ENCODE results near the gene MMP24OS. TPM values are rescaled to one million over a fixed set of nuclear protein-coding genes. Genes with fewer than 3 reads are reported as not detected.

The MMP24OS gene
- total and polyA plus RNA-seq, 2 of the 4 experiments (the other 2 are of a cell fraction) = 5.9 to 64.9 TPM

DNA sequence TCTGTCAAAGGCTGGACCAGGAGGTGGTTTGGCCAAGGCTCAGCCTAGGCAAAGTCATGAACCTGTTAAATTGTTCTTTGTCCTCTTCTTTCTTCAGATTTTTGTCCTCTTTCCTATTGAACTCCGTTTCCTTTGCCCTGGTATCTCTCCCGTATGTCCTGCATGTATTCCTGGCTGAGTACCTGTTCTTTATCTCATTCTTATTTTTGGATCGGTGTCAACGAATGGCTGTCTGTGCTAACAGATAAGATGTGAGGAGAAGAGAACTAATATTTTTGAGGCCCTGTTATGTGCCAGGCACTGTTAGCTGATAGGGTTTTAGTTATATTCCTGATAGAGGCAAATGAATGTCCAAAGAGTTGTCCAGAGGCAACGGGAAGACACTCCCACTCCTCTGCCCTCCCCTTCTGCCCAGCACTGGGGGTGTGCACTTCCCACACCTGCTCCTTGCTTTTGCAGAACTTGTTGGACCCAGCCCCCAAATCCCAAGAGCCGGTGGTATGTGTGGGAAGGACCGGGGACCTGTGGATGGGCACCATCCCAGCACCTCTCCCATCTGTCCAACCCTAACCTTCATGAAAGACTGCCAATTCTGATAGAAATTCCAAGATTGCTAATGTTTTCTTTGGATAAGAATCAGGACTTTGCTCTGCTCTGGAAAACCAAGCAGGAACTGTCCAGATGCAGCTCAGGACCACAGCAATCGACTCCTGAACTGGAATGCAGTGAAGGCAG is 20.6 kb downstream of the MMP24OS start:
- Histone ChIP-seq H3K27me3 (ENCODE audit: control insufficient read depth, insufficient read depth, low read length) (no peaks in the 10 kb centered on the region), H3K9ac (ENCODE audit: low read depth, low read length) (no peak overlapping the region), H2BK15ac (ENCODE audit: low read depth, low read length) (no peak overlapping the region), H3K14ac (replicated peaks; ENCODE audit: low read depth, low read length) (no peak overlapping the region), H2AFZ (replicated peaks; ENCODE audit: low read length, poor library complexity) (no peak overlapping the region), H4K91ac (ENCODE audit: insufficient read depth, low read depth, low read length) (no peak overlapping the region), H3K9me1 (ENCODE audit: insufficient read depth, low read length) (peaks cover 8% of the 10 kb centered on the region; the same call in 1 of the 2 replicates), H3K4ac (ENCODE audit: low read depth, low read length) (no peak overlapping the region), H4K5ac (ENCODE audit: low read depth, low read length) (no peak overlapping the region), H3K36me3 (ENCODE audit: control insufficient read depth, insufficient read depth, low read length) (no peaks in the 10 kb centered on the region), H3K4me2 (ENCODE audit: low read depth, low read length) (no peak overlapping the region), H2BK20ac (ENCODE audit: low read depth, low read length) (no peak overlapping the region), H3K18ac (ENCODE audit: low read depth, low read length) (no peak overlapping the region), H3K23ac (ENCODE audit: low read depth, low read length) (no peak overlapping the region), H4K20me1 (ENCODE audit: insufficient read depth, low read length) (no peaks in the 10 kb centered on the region), H2BK120ac (ENCODE audit: low read depth, low read length) (no peak overlapping the region), H2BK5ac (ENCODE audit: low read depth, low read length, poor library complexity, severe bottlenecking) (no peak overlapping the region), H3K56ac (ENCODE audit: extremely low read depth, insufficient read depth, low read length) (no peak overlapping the region), H4K8ac (ENCODE audit: low read depth in 2 of 2, low read length in 2 of 2) (no peak overlapping the region), H3K79me1 (ENCODE audit: low read depth in 1 of 2, low read length in 2 of 2) (peaks cover 3 to 4% of the 10 kb centered on the region in 2 experiments; a peak in 1 of 4 replicates), H2AK5ac (ENCODE audit: low read depth, low read length) (no peak overlapping the region), H3K9me3 (ENCODE audit: control insufficient read depth, insufficient read depth, low read length) (no peaks in the 10 kb centered on the region), H2AK9ac (replicated peaks; ENCODE audit: low read depth, low read length, poor library complexity) (no peak overlapping the region), H3K4me1 (ENCODE audit: control insufficient read depth, insufficient read depth, low read length) (0 out of 2 replicates have a peak, but pooled peaks cover 2% of the 10 kb centered on the region), H3K4me3 (ENCODE audit: insufficient read depth, low read depth, low read length) (no peak overlapping the region), H3K27ac (ENCODE audit: insufficient read depth, low read length) (no peak overlapping the region)
- ChIA-PET POLR2A (ENCODE audit: unreplicated experiment) (no interaction called here), CTCF (no interaction called here)
- BruUV-seq (replicated peaks) = no TSS peak
- intact Hi-C loops (cut with micrococcal nuclease) (no loop called here), in situ Hi-C loops (cut with MboI; ENCODE audit: low sequenced_read_pairs) (loop anchor here (25.0 kb wide), 1 partner anchor 395 kb away; the partner anchor contains the start of gene GGT7), dilution Hi-C loops (cut with HindIII; ENCODE audit: low sequenced_read_pairs, unreplicated experiment) (no loop called here)
- TF ChIP-seq FOS (IDR thresholded peaks at IDR 0.05; ENCODE audit: low read depth, low read length) (no peak), RCOR1 (IDR thresholded peaks at IDR 0.05; ENCODE audit: insufficient replicate concordance, low read length) (no peak), CHD1 (IDR thresholded peaks at IDR 0.05; ENCODE audit: low read depth, low read length) (no peak), CEBPB (IDR thresholded peaks at IDR 0.05; ENCODE audit: low read depth, low read length) (no peak), NFE2L2 (IDR thresholded peaks at IDR 0.05; ENCODE audit: low read depth, low read length) (no peak), MXI1 (IDR thresholded peaks at IDR 0.05; ENCODE audit: borderline replicate concordance, low read depth, low read length) (no peak), POLR2A (IDR thresholded peaks at IDR 0.05; ENCODE audit: low read depth, low read length) (no peak), RAD21 (IDR thresholded peaks at IDR 0.05; ENCODE audit: low read length) (no peak), RFX5 (IDR thresholded peaks at IDR 0.05; ENCODE audit: low read depth, low read length) (no peak), SMC3 (IDR thresholded peaks at IDR 0.05; ENCODE audit: low read depth, low read length) (no peak), MAZ (IDR thresholded peaks at IDR 0.05; ENCODE audit: borderline replicate concordance, low read depth, low read length) (no peak), BHLHE40 (IDR thresholded peaks at IDR 0.05; ENCODE audit: low read depth, low read length) (no peak), MAFK (IDR thresholded peaks at IDR 0.05; ENCODE audit: low read depth, low read length) (no peak)
- TF ChIP-seq, protein P1, sequence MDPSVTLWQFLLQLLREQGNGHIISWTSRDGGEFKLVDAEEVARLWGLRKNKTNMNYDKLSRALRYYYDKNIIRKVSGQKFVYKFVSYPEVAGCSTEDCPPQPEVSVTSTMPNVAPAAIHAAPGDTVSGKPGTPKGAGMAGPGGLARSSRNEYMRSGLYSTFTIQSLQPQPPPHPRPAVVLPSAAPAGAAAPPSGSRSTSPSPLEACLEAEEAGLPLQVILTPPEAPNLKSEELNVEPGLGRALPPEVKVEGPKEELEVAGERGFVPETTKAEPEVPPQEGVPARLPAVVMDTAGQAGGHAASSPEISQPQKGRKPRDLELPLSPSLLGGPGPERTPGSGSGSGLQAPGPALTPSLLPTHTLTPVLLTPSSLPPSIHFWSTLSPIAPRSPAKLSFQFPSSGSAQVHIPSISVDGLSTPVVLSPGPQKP (IDR thresholded peaks at IDR 0.05; ENCODE audit: borderline replicate concordance, low read depth, low read length) = no peak
- TF ChIP-seq, protein P2, sequence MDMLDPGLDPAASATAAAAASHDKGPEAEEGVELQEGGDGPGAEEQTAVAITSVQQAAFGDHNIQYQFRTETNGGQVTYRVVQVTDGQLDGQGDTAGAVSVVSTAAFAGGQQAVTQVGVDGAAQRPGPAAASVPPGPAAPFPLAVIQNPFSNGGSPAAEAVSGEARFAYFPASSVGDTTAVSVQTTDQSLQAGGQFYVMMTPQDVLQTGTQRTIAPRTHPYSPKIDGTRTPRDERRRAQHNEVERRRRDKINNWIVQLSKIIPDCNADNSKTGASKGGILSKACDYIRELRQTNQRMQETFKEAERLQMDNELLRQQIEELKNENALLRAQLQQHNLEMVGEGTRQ (IDR thresholded peaks at IDR 0.05; ENCODE audit: low read depth, low read length) = no peak
- TF ChIP-seq, protein P3, sequence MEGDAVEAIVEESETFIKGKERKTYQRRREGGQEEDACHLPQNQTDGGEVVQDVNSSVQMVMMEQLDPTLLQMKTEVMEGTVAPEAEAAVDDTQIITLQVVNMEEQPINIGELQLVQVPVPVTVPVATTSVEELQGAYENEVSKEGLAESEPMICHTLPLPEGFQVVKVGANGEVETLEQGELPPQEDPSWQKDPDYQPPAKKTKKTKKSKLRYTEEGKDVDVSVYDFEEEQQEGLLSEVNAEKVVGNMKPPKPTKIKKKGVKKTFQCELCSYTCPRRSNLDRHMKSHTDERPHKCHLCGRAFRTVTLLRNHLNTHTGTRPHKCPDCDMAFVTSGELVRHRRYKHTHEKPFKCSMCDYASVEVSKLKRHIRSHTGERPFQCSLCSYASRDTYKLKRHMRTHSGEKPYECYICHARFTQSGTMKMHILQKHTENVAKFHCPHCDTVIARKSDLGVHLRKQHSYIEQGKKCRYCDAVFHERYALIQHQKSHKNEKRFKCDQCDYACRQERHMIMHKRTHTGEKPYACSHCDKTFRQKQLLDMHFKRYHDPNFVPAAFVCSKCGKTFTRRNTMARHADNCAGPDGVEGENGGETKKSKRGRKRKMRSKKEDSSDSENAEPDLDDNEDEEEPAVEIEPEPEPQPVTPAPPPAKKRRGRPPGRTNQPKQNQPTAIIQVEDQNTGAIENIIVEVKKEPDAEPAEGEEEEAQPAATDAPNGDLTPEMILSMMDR (conservative IDR thresholded peaks at IDR 0.05; ENCODE audit: low read depth, low read length) = no peak
- WGBS, 2 experiments (ENCODE audit: extremely low coverage in 2 of 2, insufficient read length in 1 of 2) = no CpG with 5 or more reads among the region's 8 CpGs
- ATAC-seq (ENCODE audit: low read depth) = no peak
- DNase-seq = peak; percentile 44
